Duodenal mucosa (tissue), 2 donors: Measurements from ENCODE around the gene HSPB1.

Experiments
- H3K27ac ChIP-seq: one replicate; pipeline ENCODE4 v1.7.0; 2013; ENCODE audit warnings: low read depth, low read length
- H3K27me3 ChIP-seq, 2 donors: one replicate each; pipeline ENCODE4 v1.7.0; 2013; ENCODE audit warnings: low read length in 2 of 2, control low read depth in 1 of 2; ENCODE audit not compliant: insufficient read depth in 2 of 2, control insufficient read depth in 1 of 2
- H3K36me3 ChIP-seq, 2 donors: one replicate each; pipeline ENCODE4 v1.7.0; 2013; ENCODE audit warnings: low read length in 2 of 2, control low read depth in 1 of 2; ENCODE audit not compliant: insufficient read depth in 2 of 2, control insufficient read depth in 1 of 2
- H3K4me1 ChIP-seq, 2 donors: one replicate each; pipeline ENCODE4 v1.7.0; 2013; ENCODE audit warnings: low read length in 2 of 2, control low read depth in 1 of 2; ENCODE audit not compliant: insufficient read depth in 2 of 2, control insufficient read depth in 1 of 2
- H3K4me3 ChIP-seq, 2 donors: one replicate each; pipeline ENCODE4 v1.7.0; 2013; ENCODE audit warnings: low read length in 2 of 2, low read depth in 1 of 2
- H3K9ac ChIP-seq, 2 donors: one replicate each; pipeline ENCODE4 v1.7.0; 2013; ENCODE audit warnings: low read length in 2 of 2, low read depth in 1 of 2
- H3K9me3 ChIP-seq, 2 donors: one replicate each; pipeline ENCODE4 v1.7.0; 2013; ENCODE audit warnings: low read length in 2 of 2, control low read depth in 1 of 2; ENCODE audit not compliant: control insufficient read depth in 1 of 2

Gene HSPB1

GRCh38 chr7:76318488-76319353 lies 16.2 kb downstream of the HSPB1 start:
- no peaks in the 10 kb centered on the region for H3K27me3 ChIP-seq
- peaks cover 0 to 7% of the 10 kb centered on the region in 2 donors for H3K36me3 ChIP-seq
- H3K4me3 ChIP-seq, result peak overlapping the region; percentile 90 to 96
- peak overlapping the region; percentile 91 for H3K27ac ChIP-seq
- no peaks in the 10 kb centered on the region for H3K9me3 ChIP-seq
- H3K4me1 ChIP-seq, result peaks cover 6 to 17% of the 10 kb centered on the region in 2 donors
- peak overlapping the region; percentile 87 to 99 for H3K9ac ChIP-seq

DNA sequence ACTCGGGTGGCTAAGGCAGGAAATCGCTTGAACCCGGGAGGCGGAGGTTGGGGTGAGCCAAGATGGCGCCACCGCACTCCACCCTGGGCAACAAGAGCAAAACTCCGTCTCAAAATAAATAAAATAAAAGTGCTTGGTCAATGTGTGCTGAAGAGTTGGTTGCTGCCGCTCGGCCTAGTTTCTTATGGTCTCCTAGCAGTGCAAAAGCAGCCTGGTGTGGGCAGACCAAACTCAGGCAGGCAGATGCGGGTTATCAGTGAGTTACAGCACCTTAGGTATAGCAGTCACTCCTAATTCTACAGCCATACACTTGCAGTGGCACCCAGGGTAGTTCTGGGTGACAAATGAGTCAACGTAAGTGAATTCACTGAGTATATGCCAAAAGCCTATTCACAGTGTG lies 22.6 kb downstream of the HSPB1 start:
- Histone ChIP-seq H3K4me3 (no peak overlapping the region), H3K27ac (no peak overlapping the region), H3K9ac (no peak overlapping the region), H3K27me3 (no peaks in the 10 kb centered on the region), H3K4me1 (no peaks in the 10 kb centered on the region), H3K36me3 (peaks cover 22 to 46% of the 10 kb centered on the region in 2 donors), H3K9me3 (no peaks in the 10 kb centered on the region)

- Histone ChIP-seq H3K4me3 (no peak overlapping the region), H3K36me3 (peaks cover 22 to 52% of the 10 kb centered on the region in 2 donors), H3K4me1 (peaks cover 0 to 3% of the 10 kb centered on the region in 2 donors), H3K9me3 (no peaks in the 10 kb centered on the region), H3K27me3 (no peaks in the 10 kb centered on the region), H3K9ac (no peak overlapping the region), H3K27ac (no peak overlapping the region)
Measured at GRCh38 chr7:76325811-76326210, 23.3 kb downstream of the HSPB1 start.

DNA sequence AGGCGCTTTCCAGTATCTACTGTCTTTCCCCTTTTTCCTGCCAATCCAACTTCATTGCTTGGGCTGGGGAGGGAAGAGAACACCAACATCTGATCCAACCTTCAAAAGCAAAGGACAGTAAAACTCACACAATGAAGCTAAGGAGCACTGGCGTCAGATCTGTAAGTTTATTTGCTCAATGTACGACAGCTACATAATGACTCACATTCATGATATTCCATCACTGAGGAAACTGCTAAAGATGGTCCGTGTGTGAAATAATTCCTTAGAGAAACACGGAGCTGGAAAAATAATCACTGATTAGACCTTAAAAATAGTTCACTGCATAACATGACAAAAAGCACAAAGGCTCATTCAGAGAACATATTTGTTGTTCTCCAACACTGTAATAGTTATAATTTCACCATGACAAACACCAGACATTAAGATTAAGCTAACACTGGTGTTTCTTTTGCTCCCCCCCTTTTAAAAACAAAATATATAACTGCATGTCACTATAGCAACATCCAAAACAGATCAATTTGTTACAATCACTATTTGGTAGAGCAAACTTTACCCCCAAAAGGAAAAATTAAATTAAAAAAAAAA lies 24.3 kb downstream of the HSPB1 start:
- H3K4me3 ChIP-seq, result no peak overlapping the region
- H3K27ac ChIP-seq, result no peak overlapping the region
- H3K36me3 ChIP-seq, result peaks cover 22 to 50% of the 10 kb centered on the region in 2 donors
- H3K9ac ChIP-seq, result no peak overlapping the region
- H3K9me3 ChIP-seq, result no peaks in the 10 kb centered on the region
- H3K27me3 ChIP-seq, result no peaks in the 10 kb centered on the region
- peaks cover 0 to 3% of the 10 kb centered on the region in 2 donors for H3K4me1 ChIP-seq

GRCh38 chr7:76327610-76328009 lies 25.1 kb downstream of the HSPB1 start:
- no peaks in the 10 kb centered on the region for H3K27me3 ChIP-seq
- peaks cover 22 to 49% of the 10 kb centered on the region in 2 donors for H3K36me3 ChIP-seq
- H3K4me1 ChIP-seq, result peaks cover 0 to 8% of the 10 kb centered on the region in 2 donors
- no peaks in the 10 kb centered on the region for H3K9me3 ChIP-seq
- no peak overlapping the region for H3K4me3 ChIP-seq
- H3K27ac ChIP-seq, result no peak overlapping the region
- H3K9ac ChIP-seq, result no peak overlapping the region

DNA sequence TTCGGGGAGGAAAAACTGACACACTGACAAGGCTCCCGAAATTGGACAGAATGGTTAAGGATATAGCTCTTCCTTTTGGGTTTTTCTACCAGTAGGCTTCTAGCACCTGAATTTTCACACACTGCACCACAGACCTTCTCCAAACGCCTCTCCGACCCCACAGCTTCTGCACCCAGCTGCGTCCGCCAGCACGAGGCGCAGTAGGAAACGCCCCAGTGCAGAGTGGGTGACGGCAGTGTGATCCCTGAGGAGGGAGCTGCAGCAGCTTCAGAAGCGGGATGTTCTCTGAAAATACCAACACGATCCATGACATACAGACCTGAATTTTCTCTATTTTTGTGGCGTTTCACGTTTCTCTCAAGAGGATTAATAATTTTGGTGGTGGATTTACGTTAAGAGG lies 25.9 kb downstream of the HSPB1 start:
- no peak overlapping the region for H3K9ac ChIP-seq
- H3K36me3 ChIP-seq, result peaks cover 22 to 49% of the 10 kb centered on the region in 2 donors
- H3K4me1 ChIP-seq, result peaks cover 1 to 11% of the 10 kb centered on the region in 2 donors
- no peak overlapping the region for H3K4me3 ChIP-seq
- no peaks in the 10 kb centered on the region for H3K9me3 ChIP-seq
- no peak overlapping the region for H3K27ac ChIP-seq
- H3K27me3 ChIP-seq, result no peaks in the 10 kb centered on the region

DNA sequence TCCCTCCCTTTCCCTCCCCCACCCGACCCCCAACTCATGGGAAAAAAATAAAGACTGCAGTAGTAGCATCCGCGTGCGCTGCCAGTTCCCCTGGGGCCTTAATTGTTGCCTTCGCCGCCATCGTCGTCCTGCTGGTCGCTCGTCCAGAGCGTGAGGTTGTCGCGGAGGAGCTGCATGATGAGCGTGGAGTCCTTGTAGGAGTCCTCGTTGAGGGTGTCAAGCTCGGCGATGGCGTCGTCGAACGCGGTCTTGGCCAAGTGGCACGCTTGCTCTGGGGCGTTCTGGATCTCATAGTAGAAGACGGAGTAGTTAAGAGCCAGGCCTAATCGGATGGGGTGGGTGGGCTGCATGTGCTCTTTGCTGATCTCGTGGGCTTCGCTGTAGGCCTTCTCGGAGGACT lies 27.0 kb downstream of the HSPB1 start:
- no peak overlapping the region for H3K4me3 ChIP-seq
- no peaks in the 10 kb centered on the region for H3K27me3 ChIP-seq
- no peaks in the 10 kb centered on the region for H3K9me3 ChIP-seq
- H3K9ac ChIP-seq, result no peak overlapping the region
- no peak overlapping the region for H3K27ac ChIP-seq
- peaks cover 22 to 49% of the 10 kb centered on the region in 2 donors for H3K36me3 ChIP-seq
- peaks cover 6 to 17% of the 10 kb centered on the region in 2 donors for H3K4me1 ChIP-seq

- Histone ChIP-seq H3K4me1 (peaks cover 6 to 17% of the 10 kb centered on the region in 2 donors), H3K9me3 (no peaks in the 10 kb centered on the region), H3K9ac (no peak overlapping the region), H3K27ac (no peak overlapping the region), H3K36me3 (peaks cover 20 to 48% of the 10 kb centered on the region in 2 donors), H3K27me3 (no peaks in the 10 kb centered on the region), H3K4me3 (no peak overlapping the region)
Measured at GRCh38 chr7:76330261-76330660, 27.8 kb downstream of the HSPB1 start.

DNA sequence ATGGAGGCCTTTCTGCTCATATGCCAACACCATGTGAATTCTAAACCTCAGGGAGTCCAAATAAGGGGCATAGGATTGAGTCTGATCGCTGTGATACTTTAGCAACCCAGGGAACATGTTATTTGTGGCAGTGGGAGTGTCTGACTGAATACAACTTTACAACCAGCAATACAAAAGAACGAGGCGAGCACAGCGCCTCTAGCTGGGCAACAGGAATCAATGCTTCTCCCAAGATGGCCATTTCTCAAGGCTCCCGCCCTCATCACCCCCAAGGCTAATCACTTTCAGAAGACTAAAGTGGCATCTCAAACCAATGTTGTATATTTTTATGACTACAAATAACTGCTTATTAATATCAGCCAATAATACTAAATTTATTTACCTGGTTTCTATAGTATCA lies 28.2 kb downstream of the HSPB1 start:
- no peaks in the 10 kb centered on the region for H3K27me3 ChIP-seq
- no peak overlapping the region for H3K27ac ChIP-seq
- peaks cover 6 to 17% of the 10 kb centered on the region in 2 donors for H3K4me1 ChIP-seq
- no peak overlapping the region for H3K9ac ChIP-seq
- H3K4me3 ChIP-seq, result no peak overlapping the region
- peaks cover 20 to 45% of the 10 kb centered on the region in 2 donors for H3K36me3 ChIP-seq
- H3K9me3 ChIP-seq, result no peaks in the 10 kb centered on the region

GRCh38 chr7:76332078-76332477 lies 29.6 kb downstream of the HSPB1 start:
- H3K27me3 ChIP-seq, result no peaks in the 10 kb centered on the region
- no peak overlapping the region for H3K27ac ChIP-seq
- no peak overlapping the region for H3K9ac ChIP-seq
- H3K4me3 ChIP-seq, result no peak overlapping the region
- no peaks in the 10 kb centered on the region for H3K9me3 ChIP-seq
- H3K36me3 ChIP-seq, result peaks cover 16 to 38% of the 10 kb centered on the region in 2 donors
- H3K4me1 ChIP-seq, result peaks cover 6 to 17% of the 10 kb centered on the region in 2 donors
